Activated naive CD4-positive, alpha-beta T cell treated with anti-CD3 and anti-CD28 coated beads for 36 hours (primary cell): ENCODE measurements around the gene BCLAF1. TPM values are rescaled to one million over a fixed set of nuclear protein-coding genes. Genes with fewer than 3 reads are reported as not detected.

Experiments used
- CTCF ChIA-PET: fragments of 350-600 bp; sonication (Branson Sonifier 250); formaldehyde crosslinking; loops from one replicate; lab custom pipeline; 2021; ENCODE audit warnings: antibody characterized with exemption; lab: Charles Lee
- DNase-seq: peaks from one replicate; pipeline ENCODE4 v3.0.0-alpha.2; 2020
- H3K27ac Mint-ChIP-seq: one replicate; pipeline ENCODE4 v1.8.0; 2021; ENCODE audit warnings: mild to moderate bottlenecking, mixed read lengths
- H3K27me3 Mint-ChIP-seq: one replicate; pipeline ENCODE4 v1.8.0; 2021; ENCODE audit warnings: low read depth, mixed read lengths
- H3K36me3 Mint-ChIP-seq: one replicate; pipeline ENCODE4 v1.8.0; 2021; ENCODE audit warnings: low read depth, mixed read lengths
- H3K4me1 Mint-ChIP-seq: one replicate; pipeline ENCODE4 v1.8.0; 2021; ENCODE audit warnings: low read depth, mixed read lengths
- H3K4me3 Mint-ChIP-seq: one replicate; pipeline ENCODE4 v1.8.0; 2021; ENCODE audit warnings: mild to moderate bottlenecking, moderate library complexity, mixed read lengths
- H3K9me3 Mint-ChIP-seq: one replicate; pipeline ENCODE4 v1.8.0; 2021; ENCODE audit warnings: mixed read lengths
- intact Hi-C: fragments of 100-400 bp; cut with micrococcal nuclease; formaldehyde crosslinking; loops from one replicate; pipeline ENCODE4 v1.15.1; 2023
- total RNA-seq, 2 experiments: library from RNA; stranded (reverse); gene quantifications; one replicate each; pipeline ENCODE4 v1.2.3, GENCODE V29; 2021

BCLAF1 gene
- total RNA-seq, 2 experiments from 2014 or later: 108 to 117 TPM

GRCh38 chr6:136210398-136211165 is 79.1 kb downstream of the BCLAF1 start:
- no peak overlapping the region for H3K4me3 Mint-ChIP-seq

GRCh38 chr6:136209496-136209895 is 80.2 kb downstream of the BCLAF1 start:
- intact Hi-C loops: no loop called here
- Mint-ChIP-seq H3K27ac (no peak overlapping the region), H3K4me1 (no peaks in the 10 kb centered on the region)

More at GRCh38 chr6:136210398-136211165, 79.1 kb downstream of the BCLAF1 start:
- Mint-ChIP-seq H3K9me3 (no peaks in the 10 kb centered on the region), H3K4me1 (no peaks in the 10 kb centered on the region), H3K27me3 (no peaks in the 10 kb centered on the region), H3K36me3 (no peaks in the 10 kb centered on the region), H3K27ac (no peak overlapping the region)
- DNase-seq: no peak
- CTCF ChIA-PET: interaction anchor here (0.6 to 0.7 kb wide), 2 partner anchors 113 to 523 kb away, joined by 3 to 6 read pairs; no protein-coding TSS in a partner anchor
- intact Hi-C loops: no loop called here

GRCh38 chr6:136208783-136209182 is 80.9 kb downstream of the BCLAF1 start:
- intact Hi-C loops: no loop called here
- CTCF ChIA-PET: interaction anchor here (1.3 kb wide), 1 partner anchor 18 kb away, joined by 3 read pairs; no protein-coding TSS in a partner anchor
- Mint-ChIP-seq H3K9me3 (no peaks in the 10 kb centered on the region), H3K27me3 (no peaks in the 10 kb centered on the region), H3K4me3 (no peak overlapping the region), H3K36me3 (no peaks in the 10 kb centered on the region), H3K27ac (no peak overlapping the region), H3K4me1 (no peaks in the 10 kb centered on the region)
- no peak for DNase-seq

More at GRCh38 chr6:136209496-136209895, 80.2 kb downstream of the BCLAF1 start:
- no peaks in the 10 kb centered on the region for H3K36me3 Mint-ChIP-seq
- H3K27me3 Mint-ChIP-seq: no peaks in the 10 kb centered on the region
- H3K9me3 Mint-ChIP-seq: no peaks in the 10 kb centered on the region
- CTCF ChIA-PET: interaction anchor here (1.3 kb wide), 1 partner anchor 17 kb away, joined by 3 read pairs; no protein-coding TSS in a partner anchor
- DNase-seq: no peak
- no peak overlapping the region for H3K4me3 Mint-ChIP-seq

Other genes with a start within 250 kb of the BCLAF1 start
- gene MTFR2, start 39.5 kb downstream of the BCLAF1 start, total RNA-seq: 10 to 100 TPM; 19.2 to 22.1 TPM